GM21526 (cell line): ENCODE results near the gene CD34.
"Not testable (repeated sequence)": the region's sequence is repeated elsewhere in the genome, so short reads cannot be mapped to it uniquely, and the experiment has no call there.

ENCODE experiments used
- ATAC-seq: cut with Tn5 transposase; IDR thresholded peaks from one replicate; pipeline ENCODE4 v1.9.1; 2021; ENCODE audit warnings: moderate library complexity; ENCODE audit not compliant: unreplicated experiment, low FRiP score

CD34 gene

GRCh38 chr1:207877914-207878313 lies 33.0 kb downstream of the CD34 start:
- ATAC-seq = not testable (repeated sequence)

DNA sequence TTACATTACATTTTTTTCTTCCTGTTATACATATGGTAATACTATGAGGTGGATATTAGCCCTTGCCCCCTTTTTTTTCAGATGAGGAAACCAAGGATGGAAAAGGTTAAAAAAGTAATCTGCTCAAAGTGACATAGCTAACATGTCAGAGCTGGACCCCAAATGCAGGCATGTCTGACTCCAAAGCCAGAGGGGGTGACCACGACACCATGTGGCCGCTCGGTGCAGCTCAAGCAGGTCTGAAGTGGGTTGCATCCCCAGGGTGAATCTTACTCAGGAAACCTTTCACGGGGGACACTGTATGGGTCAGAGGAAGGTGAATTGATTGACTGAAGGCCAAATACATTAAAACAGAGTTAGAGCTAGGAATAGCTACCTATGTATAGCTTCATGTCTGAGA lies 34.8 kb downstream of the CD34 start:
- ATAC-seq = no peak

- no peak for ATAC-seq
Observed at GRCh38 chr1:207875532-207875931, 35.4 kb downstream of the CD34 start.

GRCh38 chr1:207873055-207873890 lies 37.7 kb downstream of the CD34 start:
- ATAC-seq = no peak

DNA sequence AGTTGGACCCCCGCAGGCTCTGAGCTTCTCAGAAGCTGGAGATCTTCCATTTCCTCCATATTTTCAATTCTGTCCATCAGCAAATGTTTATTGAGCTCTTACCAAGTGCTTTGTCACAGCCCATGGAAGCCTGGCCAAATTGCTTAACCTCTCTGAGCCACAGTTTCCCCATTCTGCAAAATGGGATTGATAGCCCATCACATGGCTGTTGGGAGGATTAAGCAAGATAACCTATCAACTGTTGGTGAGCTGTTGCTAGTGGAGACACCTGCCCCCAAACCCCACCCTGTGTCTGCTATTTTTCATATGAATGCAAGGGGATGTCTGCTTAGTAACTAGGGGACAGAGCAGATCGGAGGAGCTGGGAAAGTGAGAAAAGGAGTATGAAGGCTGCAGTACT lies 38.3 kb downstream of the CD34 start:
- ATAC-seq = no peak

- no peak for ATAC-seq
Observed at GRCh38 chr1:207871117-207871649, 39.7 kb downstream of the CD34 start.

GRCh38 chr1:207870306-207871031 lies 40.5 kb downstream of the CD34 start:
- no peak for ATAC-seq

GRCh38 chr1:207869859-207870258 lies 41.1 kb downstream of the CD34 start:
- no peak for ATAC-seq

- ATAC-seq = peak; percentile 51
Observed at GRCh38 chr1:207868774-207869721, 41.9 kb downstream of the CD34 start.

GRCh38 chr1:207868251-207868773 lies 42.6 kb downstream of the CD34 start:
- peak; percentile 10 for ATAC-seq

DNA sequence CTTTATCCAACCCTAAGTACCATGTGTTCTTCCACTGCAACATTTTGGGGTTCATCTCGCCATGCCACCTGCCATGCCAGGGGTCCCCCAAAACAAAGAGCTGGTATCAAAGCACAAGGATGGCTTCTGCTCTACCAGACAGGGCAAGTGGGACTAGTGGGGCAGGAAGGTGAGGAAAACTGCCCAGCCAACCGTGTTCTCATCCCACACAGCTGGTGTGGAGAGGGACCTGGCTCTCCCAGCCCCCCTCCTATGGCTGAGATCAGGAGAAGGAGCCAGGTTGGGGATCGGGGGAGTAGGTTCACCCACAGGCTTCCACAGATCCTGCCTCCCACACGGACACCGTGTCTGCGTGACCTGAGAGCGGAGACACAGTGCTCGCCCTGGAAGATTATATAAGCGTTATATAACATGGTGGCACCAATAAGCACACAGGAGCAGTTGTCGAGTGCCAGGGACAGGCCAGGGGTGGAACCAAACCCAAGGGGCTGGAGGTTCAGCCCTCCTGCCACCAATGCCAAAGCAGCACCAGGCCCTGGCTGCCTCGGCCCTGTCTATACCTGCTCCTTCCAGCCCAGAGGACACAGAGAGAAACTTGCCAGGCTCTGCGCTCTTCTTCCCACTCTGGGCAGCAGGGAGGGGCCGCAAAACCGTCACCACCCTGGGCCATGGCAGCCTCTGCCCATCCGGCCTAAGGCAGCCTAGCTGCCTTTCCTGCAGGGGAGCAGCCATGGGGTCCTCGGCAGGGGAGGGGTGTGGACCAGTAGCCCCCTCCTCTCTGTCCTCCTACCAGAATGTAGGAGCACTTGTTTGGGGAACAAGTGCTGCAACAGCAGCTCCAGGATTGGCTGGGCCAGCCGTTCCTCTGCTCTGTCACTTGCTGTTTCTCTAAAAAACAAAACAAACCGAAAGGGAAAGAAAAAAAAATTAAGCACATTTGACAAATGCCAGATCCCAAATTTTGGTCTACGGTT lies 43.5 kb downstream of the CD34 start:
- no peak for ATAC-seq

DNA sequence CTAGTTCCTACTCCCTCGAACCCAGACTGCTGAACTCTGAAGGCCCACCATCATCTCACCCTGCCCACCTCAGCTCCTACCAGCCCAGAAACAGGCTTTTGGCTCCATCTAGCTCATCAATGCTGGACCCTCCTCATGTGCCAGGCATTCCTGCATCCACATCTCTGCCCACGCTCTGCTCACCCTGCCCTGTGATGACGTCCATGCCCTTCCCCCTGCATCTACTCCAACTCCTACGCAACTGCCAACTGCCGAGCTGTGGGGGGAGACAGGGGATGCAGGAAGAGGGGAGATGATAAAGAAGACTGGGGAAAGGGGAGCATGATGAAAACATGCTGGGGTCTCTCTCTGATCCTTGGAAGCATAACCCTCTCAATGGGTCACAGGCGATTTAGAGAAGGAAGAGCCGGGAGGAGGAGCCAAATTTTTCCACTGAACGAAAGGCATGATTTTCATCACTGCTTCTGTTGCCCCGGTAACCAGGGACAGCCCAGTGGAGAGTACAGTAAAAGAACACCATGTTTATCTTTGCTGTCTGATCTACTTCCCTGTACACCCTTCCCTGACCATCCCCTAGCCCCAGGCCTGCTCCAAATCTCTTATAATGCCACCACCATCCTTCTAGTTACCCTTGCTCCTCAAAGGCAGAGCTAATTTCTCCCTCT lies 44.3 kb downstream of the CD34 start:
- no peak for ATAC-seq

GRCh38 chr1:207863893-207864535 lies 46.9 kb downstream of the CD34 start:
- ATAC-seq = no peak

DNA sequence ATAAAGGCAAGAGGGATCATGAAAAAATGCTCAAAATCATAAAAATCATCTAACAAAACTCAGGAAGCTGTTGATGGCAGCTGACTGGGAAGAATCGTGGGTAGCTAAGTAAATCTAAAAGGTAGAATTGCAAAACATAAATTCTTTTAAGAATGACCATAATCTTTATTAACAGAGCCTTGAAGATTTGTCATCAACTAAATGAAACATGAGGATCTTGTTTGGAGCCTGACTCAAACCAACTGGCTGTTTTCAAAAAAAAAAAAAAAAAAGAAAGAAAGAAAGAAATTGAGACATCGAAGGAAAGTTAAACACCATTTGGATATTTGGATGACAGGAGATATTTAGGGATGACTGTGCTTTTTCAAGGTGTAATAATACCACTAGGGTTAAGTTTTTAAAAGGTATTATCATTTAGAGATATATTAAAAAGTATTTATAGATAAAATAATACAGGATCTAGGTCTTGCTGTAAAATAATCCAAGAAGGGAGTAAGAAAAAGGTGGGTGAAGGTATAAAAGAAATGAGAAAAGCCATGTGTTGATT lies 48.6 kb downstream of the CD34 start:
- ATAC-seq = no peak

DNA sequence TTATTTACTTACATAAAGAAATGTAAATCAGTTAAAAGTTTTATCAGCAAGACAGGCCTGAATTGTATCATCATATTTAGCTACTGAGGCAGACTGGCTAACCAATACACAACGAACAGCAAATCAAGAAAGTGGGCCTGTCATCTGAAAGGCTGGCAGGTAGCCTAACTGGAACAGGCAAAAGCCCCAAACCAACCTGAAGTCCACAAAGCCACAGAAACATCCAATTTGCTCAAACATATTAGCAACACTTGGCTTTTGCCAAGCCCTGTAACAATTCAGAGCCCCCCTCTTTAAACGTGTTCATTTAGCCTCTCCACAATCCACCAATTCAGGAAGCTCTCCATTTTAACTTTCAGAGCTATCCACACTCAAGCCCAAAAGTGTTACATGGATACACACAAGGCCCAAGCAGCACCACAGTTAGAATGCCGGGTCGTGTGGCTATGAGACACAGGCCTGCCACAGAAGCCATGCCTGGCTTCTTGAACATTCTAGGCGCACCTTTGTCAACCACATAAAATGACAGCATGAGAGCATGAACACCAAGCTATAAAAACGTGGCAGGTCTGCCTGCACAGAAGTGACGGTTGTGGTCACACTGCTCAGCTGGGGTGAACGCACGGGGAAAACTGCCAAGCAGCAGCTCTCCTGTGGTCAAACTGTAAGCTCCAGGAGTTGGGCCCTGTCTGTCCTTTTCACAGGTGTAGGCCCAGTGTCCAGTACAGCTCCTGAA lies 49.3 kb downstream of the CD34 start:
- no peak for ATAC-seq

DNA sequence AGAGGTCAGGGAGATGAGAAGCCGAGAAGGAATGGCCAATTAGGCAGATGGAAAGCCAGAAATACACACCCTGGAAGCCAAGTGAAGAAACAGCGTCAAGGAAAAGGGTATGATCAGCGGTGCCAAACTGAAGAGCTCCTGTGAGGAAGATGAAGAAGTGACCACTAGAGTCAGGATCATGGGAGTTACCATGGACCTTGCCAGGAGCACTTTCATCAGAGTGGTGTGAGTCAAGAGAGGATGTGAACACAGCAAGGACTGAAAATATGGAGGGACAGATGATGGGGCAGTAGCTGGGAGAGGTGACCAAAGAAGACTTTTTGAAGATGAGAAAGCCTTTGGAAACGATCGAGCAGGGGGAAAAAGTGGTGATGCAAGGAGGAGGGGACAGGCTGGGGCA lies 50.4 kb downstream of the CD34 start:
- no peak for ATAC-seq

- no peak for ATAC-seq
Observed at GRCh38 chr1:207858806-207859205, 52.1 kb downstream of the CD34 start.
